Endodermal cell (in vitro differentiated cells): ENCODE data around the gene QSER1. TPM values are rescaled to one million over a fixed set of nuclear protein-coding genes. Genes with fewer than 3 reads are reported as not detected.

Source experiments
- DNase-seq: peaks from one replicate; pipeline ENCODE4 v3.0.0-alpha.2; 2017
- H3K27ac ChIP-seq: 2 replicates; pipeline ENCODE4 v1.5.1; 2013; ENCODE audit warnings: mild to moderate bottlenecking, low read depth, low read length, moderate library complexity
- H3K27me3 ChIP-seq: 2 replicates; pipeline ENCODE4 v1.6.1; 2013; ENCODE audit warnings: mild to moderate bottlenecking, low read length, moderate library complexity; ENCODE audit not compliant: insufficient read depth, control insufficient read depth, poor library complexity, severe bottlenecking
- H3K36me3 ChIP-seq: 2 replicates; pipeline ENCODE4 v1.7.0; 2013; ENCODE audit warnings: mild to moderate bottlenecking, low read length, moderate library complexity; ENCODE audit not compliant: control insufficient read depth, insufficient read depth
- H3K4me1 ChIP-seq: one replicate; pipeline ENCODE4 v1.7.0; 2013; ENCODE audit warnings: low read length; ENCODE audit not compliant: control insufficient read depth, insufficient read depth
- H3K4me3 ChIP-seq: 2 replicates; pipeline ENCODE4 v1.5.1; 2013; ENCODE audit warnings: mild to moderate bottlenecking, low read length, moderate library complexity
- H3K9ac ChIP-seq: 2 replicates; pipeline ENCODE4 v1.6.1; 2013; ENCODE audit warnings: mild to moderate bottlenecking, low read length, moderate library complexity; ENCODE audit not compliant: poor library complexity, severe bottlenecking; ENCODE audit errors: extremely low read depth
- H3K9me3 ChIP-seq: 2 replicates; pipeline ENCODE4 v1.6.1; 2013; ENCODE audit warnings: mild to moderate bottlenecking, low read length, moderate library complexity; ENCODE audit not compliant: control insufficient read depth
- H3K27ac Mint-ChIP-seq: 2 replicates; pipeline ENCODE4 v1.8.0; 2020; ENCODE audit warnings: mixed read lengths
- H3K27me3 Mint-ChIP-seq: 2 replicates; pipeline ENCODE4 v1.8.0; 2021; ENCODE audit warnings: mild to moderate bottlenecking, mixed read lengths; ENCODE audit not compliant: insufficient read depth
- H3K36me3 Mint-ChIP-seq: 2 replicates; pipeline ENCODE4 v1.8.0; 2020; ENCODE audit warnings: low read depth, mixed read lengths
- H3K4me1 Mint-ChIP-seq: 2 replicates; pipeline ENCODE4 v1.8.0; 2020; ENCODE audit warnings: mixed read lengths
- H3K4me3 Mint-ChIP-seq: 2 replicates; pipeline ENCODE4 v1.8.0; 2020; ENCODE audit warnings: mild to moderate bottlenecking, moderate library complexity, mixed read lengths
- H3K9me3 Mint-ChIP-seq: 2 replicates; pipeline ENCODE4 v1.8.0; 2020; ENCODE audit warnings: mild to moderate bottlenecking, mixed read lengths
- CTCF ChIP-seq: fragments of 200-600 bp; sonication (generic); conservative IDR thresholded peaks from 2 replicates; pipeline ENCODE4 v1.5.0; 2021; ENCODE audit warnings: antibody characterized with exemption, mild to moderate bottlenecking
- WGBS, 2 experiments: methylation state at CpG; one replicate each; pipeline versions ENCODE4 v1.1.5 to v1.1.7; 2013; ENCODE audit warnings: missing lambda C conversion rate in 2 of 2, mixed read lengths in 1 of 2; ENCODE audit not compliant: insufficient coverage in 1 of 2, insufficient read length in 1 of 2; 5-methylcytosine and 5-hydroxymethylcytosine counted together
- long read RNA-seq, 4 experiments: library from polyadenylated mRNA in 2 of 4; library from RNA in 1 of 4; library from capped mRNA in 1 of 4; stranded (forward) in 3 of 4; unstranded in 1 of 4; transcript quantifications; one replicate each; pipeline ENCODE4 v2.0.0, GENCODE V29; 2020 to 2021; ENCODE audit warnings: inconsistent platforms in 1 of 4
- polyA plus RNA-seq, 2 experiments: library from polyadenylated mRNA; stranded (reverse); fragments of 50-300 nt; gene quantifications; one replicate each; pipeline ENCODE4 v1.2.3, GENCODE V29; 2013
- total RNA-seq, 2 donors: library from RNA; stranded (reverse); fragmentation: NEBNext Ultra II Directional in 1 of 2; extraction: Animal tissue kit (Norgen Biotek cat#: 25700) in 1 of 2; gene quantifications; 2 replicates in 1 of 2; 3 replicates in 1 of 2; pipeline ENCODE4 v1.2.1, GENCODE V29; 2021

The QSER1 gene
- 10 to 100 TPM; 66.5 to 82.0 TPM for total RNA-seq
- 40.1 TPM for polyA plus RNA-seq (2013, experiment 1 of 2)
- polyA plus RNA-seq (2013, experiment 2 of 2) = 40.0 TPM
- long read RNA-seq, experiment 1, partial matches to known transcripts = 4 of 14 reads
- long read RNA-seq, experiment 1, other reads (novel, unspliced or antisense) = 10 of 14 reads
- long read RNA-seq, experiment 2, full-length matches to known transcripts = 4 of 31 reads
- long read RNA-seq, experiment 2, partial matches to known transcripts = 23 of 31 reads
- long read RNA-seq, experiment 2, other reads (novel, unspliced or antisense) = 4 of 31 reads
- long read RNA-seq, experiment 3, partial matches to known transcripts = 12 of 16 reads
- long read RNA-seq, experiment 3, other reads (novel, unspliced or antisense) = 3 of 16 reads
- long read RNA-seq, experiment 4 = 0 reads

- Histone ChIP-seq H3K36me3 (no peaks in the 10 kb centered on the region), H3K9ac (peak within 1 kb of the TSS; percentile 76), H3K27me3 (peaks cover 32% of the 10 kb centered on the region), H3K9me3 (peaks cover 12% of the 10 kb centered on the region), H3K4me3 (peak within 1 kb of the TSS; percentile 91), H3K27ac (peak within 1 kb of the TSS; percentile 93), H3K4me1 (peaks cover 3% of the 10 kb centered on the region)
- peaks cover 15% of the 10 kb centered on the region for H3K36me3 Mint-ChIP-seq
- TF ChIP-seq CTCF = no peak
- peak; percentile 89 for DNase-seq
- H3K27me3 Mint-ChIP-seq = peaks cover 22% of the 10 kb centered on the region
- H3K27ac Mint-ChIP-seq = peak within 1 kb of the TSS; percentile 94
- H3K9me3 Mint-ChIP-seq = peaks cover 21% of the 10 kb centered on the region
- H3K4me3 Mint-ChIP-seq = peak within 1 kb of the TSS; percentile 96
- 0 to 1% methylated on average over 13 to 83 of the region's 91 CpGs for WGBS, 2 experiments
- peaks cover 30% of the 10 kb centered on the region for H3K4me1 Mint-ChIP-seq
Measured at GRCh38 chr11:32892355-32893092, at the start of gene QSER1. Gene QSER1, plus strand, starts transcription at chr11:32892811. Its CDS starts 315 bp downstream, at chr11:32893126.

DNA sequence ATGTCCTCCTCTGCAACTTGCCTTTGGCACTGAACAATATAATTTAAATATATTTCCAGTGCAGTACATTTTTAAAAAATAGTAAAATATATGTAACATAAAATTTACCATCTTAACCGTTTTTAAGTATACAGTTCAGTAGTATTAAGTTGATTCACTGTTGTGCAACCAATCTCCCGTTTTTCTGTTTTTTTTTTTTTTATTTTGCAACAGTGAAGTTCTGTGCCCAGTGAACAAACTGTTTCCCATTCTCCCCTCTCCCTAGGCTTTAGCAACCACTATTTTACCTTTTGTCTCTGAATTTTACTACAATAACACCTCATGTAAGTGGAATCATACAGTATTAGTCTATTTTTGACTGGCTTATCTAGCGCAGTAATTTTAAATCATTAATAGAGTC, 49.1 kb upstream of the QSER1 start:
- H3K27ac Mint-ChIP-seq = no peak overlapping the region
- no peak overlapping the region for H3K4me3 Mint-ChIP-seq
- no peaks in the 10 kb centered on the region for H3K27me3 Mint-ChIP-seq
- no peaks in the 10 kb centered on the region for H3K9me3 Mint-ChIP-seq
- H3K27ac ChIP-seq = no peak overlapping the region
- H3K36me3 ChIP-seq = no peaks in the 10 kb centered on the region
- no peaks in the 10 kb centered on the region for H3K4me1 ChIP-seq
- 89 to 92% methylated on average over 2 of the region's 3 CpGs for WGBS, 2 experiments
- no peak overlapping the region for H3K9ac ChIP-seq
- no peak for TF ChIP-seq CTCF
- no peaks in the 10 kb centered on the region for H3K9me3 ChIP-seq
- no peaks in the 10 kb centered on the region for H3K27me3 ChIP-seq
- H3K4me3 ChIP-seq = no peak overlapping the region
- H3K36me3 Mint-ChIP-seq = peaks cover 5% of the 10 kb centered on the region
- no peak for DNase-seq
- peaks cover 4% of the 10 kb centered on the region for H3K4me1 Mint-ChIP-seq

- H3K9me3 ChIP-seq = no peaks in the 10 kb centered on the region
- H3K27ac Mint-ChIP-seq = no peak overlapping the region
- no peaks in the 10 kb centered on the region for H3K27me3 ChIP-seq
- H3K27ac ChIP-seq = no peak overlapping the region
- no peak overlapping the region for H3K4me3 Mint-ChIP-seq
- no peaks in the 10 kb centered on the region for H3K4me1 ChIP-seq
- H3K9ac ChIP-seq = no peak overlapping the region
- peaks cover 5% of the 10 kb centered on the region for H3K4me1 Mint-ChIP-seq
- no peak overlapping the region for H3K4me3 ChIP-seq
- H3K36me3 Mint-ChIP-seq = peaks cover 6% of the 10 kb centered on the region
- H3K27me3 Mint-ChIP-seq = no peaks in the 10 kb centered on the region
- WGBS, 2 experiments = 92 to 100% methylated on average over 1 to 2 of the region's 2 CpGs
- no peaks in the 10 kb centered on the region for H3K36me3 ChIP-seq
- H3K9me3 Mint-ChIP-seq = no peaks in the 10 kb centered on the region
- TF ChIP-seq CTCF = no peak
- DNase-seq = no peak
Measured at GRCh38 chr11:32847511-32847910, 45.1 kb upstream of the QSER1 start.
